Suppressor macrophage (primary cell): ENCODE measurements around the gene KIF6.
A peak's percentile ranks its signal among the peaks of the same experiment; 100 is the strongest.
"Not testable (repeated sequence)": the region's sequence is repeated elsewhere in the genome, so short reads cannot be mapped to it uniquely, and the experiment has no call there.

Source experiments
- DNase-seq, 4 experiments: peaks; one replicate each; pipeline ENCODE4 v3.0.0-alpha.2; 2020 to 2022

KIF6 gene

GRCh38 chr6:39495640-39496039 is 229.6 kb downstream of the KIF6 start:
- DNase-seq: no peak

- DNase-seq: no peak
Measured at GRCh38 chr6:39494998-39495397, 230.2 kb downstream of the KIF6 start.

- DNase-seq: no peak
Measured at GRCh38 chr6:39493777-39494176, 231.4 kb downstream of the KIF6 start.

GRCh38 chr6:39493174-39493573 is 232.0 kb downstream of the KIF6 start:
- DNase-seq: no peak

- DNase-seq: no peak
Measured at GRCh38 chr6:39490108-39490507, 235.1 kb downstream of the KIF6 start.

- DNase-seq: no peak
Measured at GRCh38 chr6:39488255-39488879, 236.8 kb downstream of the KIF6 start.

- no peak for DNase-seq
Measured at GRCh38 chr6:39484276-39484675, 240.9 kb downstream of the KIF6 start.

- not testable (repeated sequence) for DNase-seq
Measured at GRCh38 chr6:39479819-39480218, 245.4 kb downstream of the KIF6 start.

- DNase-seq: no peak
Measured at GRCh38 chr6:39476670-39477069, 248.5 kb downstream of the KIF6 start.

GRCh38 chr6:39476151-39476550 is 249.1 kb downstream of the KIF6 start:
- DNase-seq: no peak

- no peak for DNase-seq
Measured at GRCh38 chr6:39471954-39472659, 253.1 kb downstream of the KIF6 start.

- no peak for DNase-seq
Measured at GRCh38 chr6:39470506-39470905, 254.7 kb downstream of the KIF6 start.

- DNase-seq: no peak
Measured at GRCh38 chr6:39468385-39468784, 256.8 kb downstream of the KIF6 start.

GRCh38 chr6:39466631-39467030 is 258.6 kb downstream of the KIF6 start:
- no peak for DNase-seq

- no peak for DNase-seq
Measured at GRCh38 chr6:39465539-39465938, 259.7 kb downstream of the KIF6 start.

- DNase-seq: no peak
Measured at GRCh38 chr6:39464067-39464466, 261.1 kb downstream of the KIF6 start.

- no peak for DNase-seq
Measured at GRCh38 chr6:39453956-39454524, 271.2 kb downstream of the KIF6 start.

GRCh38 chr6:39453241-39453640 is 272.0 kb downstream of the KIF6 start:
- DNase-seq: no peak

GRCh38 chr6:39452306-39453145 is 272.7 kb downstream of the KIF6 start:
- no peak for DNase-seq

GRCh38 chr6:39451831-39452230 is 273.4 kb downstream of the KIF6 start:
- DNase-seq: peak in 1 of 4 experiments; percentile 6

- DNase-seq: no peak
Measured at GRCh38 chr6:39449022-39449421, 276.2 kb downstream of the KIF6 start.

- DNase-seq: no peak
Measured at GRCh38 chr6:39446909-39447308, 278.3 kb downstream of the KIF6 start.

- DNase-seq: no peak
Measured at GRCh38 chr6:39445667-39446066, 279.5 kb downstream of the KIF6 start.
